ENCODE results near the gene CACNA1C. TPM values are rescaled to one million over a fixed set of nuclear protein-coding genes. Genes with fewer than 3 reads are reported as not detected.

The CACNA1C gene
- total and polyA plus RNA-seq, 10 of the 15 experiments (the other 5 are each of a cell fraction or from before 2014, with no cell fraction given), result under 0.01 to 0.15 (median 0.09) TPM; not detected in 5

GRCh38 chr12:2205996-2206395, 153.2 kb downstream of the CACNA1C start:
- SMC1A ChIA-PET (ENCODE audit: uncharacterized antibody, unreplicated experiment), result no interaction called here
- Histone ChIP-seq H2AFZ (ENCODE audit: control insufficient read depth, low read depth, low read length) (no peak overlapping the region), H3K79me2 (ENCODE audit: control insufficient read depth, insufficient read depth, low read length) (no peaks in the 10 kb centered on the region), H3K9me3 (replicated peaks; ENCODE audit: control insufficient read depth, insufficient read depth, low read length) (no peaks in the 10 kb centered on the region; the same call in 2 of the 3 replicates), H4K20me1 (ENCODE audit: control insufficient read depth, insufficient read depth) (no peaks in the 10 kb centered on the region), H3K4me2 (ENCODE audit: control insufficient read depth, insufficient read depth) (no peak overlapping the region), H3K27ac (ENCODE audit: control insufficient read depth, insufficient read depth) (no peak overlapping the region), H3K4me3 (no peak overlapping the region), H3K27me3 (replicated peaks in 1 of 2; ENCODE audit: control insufficient read depth in 2 of 2, insufficient read depth in 2 of 2, low read length in 1 of 2) (no peaks in the 10 kb centered on the region), H3K4me1 (ENCODE audit: control insufficient read depth, insufficient read depth, low read length) (no peaks in the 10 kb centered on the region), H3K9ac (ENCODE audit: control insufficient read depth, insufficient read depth, low read length) (no peak overlapping the region), H3K36me3 (ENCODE audit: control insufficient read depth in 2 of 2, insufficient read depth in 2 of 2, low read length in 1 of 2) (no peaks in the 10 kb centered on the region)
- TF ChIP-seq GATAD2B (conservative IDR thresholded peaks at IDR 0.05; ENCODE audit: low read depth) (no peak), EED (IDR thresholded peaks at IDR 0.05; ENCODE audit: low read depth) (no peak), CREM (IDR thresholded peaks at IDR 0.05; ENCODE audit: low read depth) (no peak), POLR2AphosphoS5 (IDR thresholded peaks at IDR 0.05; ENCODE audit: low read length) (no peak), RELB (IDR thresholded peaks at IDR 0.05; ENCODE audit: low read depth) (no peak), ZBTB11 (CRISPR knock-in tag; IDR thresholded peaks at IDR 0.05) (no peak), PAX8 (IDR thresholded peaks at IDR 0.05) (no peak), BCL3 (IDR thresholded peaks at IDR 0.05; ENCODE audit: borderline replicate concordance, insufficient read depth, low read depth, low read length, poor library complexity, severe bottlenecking) (no peak), STAT1 (conservative IDR thresholded peaks at IDR 0.05) (no peak), DPF2 (IDR thresholded peaks at IDR 0.05) (no peak), TAF1 (IDR thresholded peaks at IDR 0.05; ENCODE audit: borderline replicate concordance, low read depth, low read length) (no peak), RB1 (IDR thresholded peaks at IDR 0.05; ENCODE audit: borderline replicate concordance) (no peak), NFYB (IDR thresholded peaks at IDR 0.05; ENCODE audit: insufficient read depth, low read depth, low read length) (no peak), ZNF592 (IDR thresholded peaks at IDR 0.05) (no peak)
- intact Hi-C loops (cut with micrococcal nuclease; ENCODE audit: unreplicated experiment) (no loop called here), in situ Hi-C loops (cut with MboI) (no loop called here)
- WGBS (ENCODE audit: insufficient coverage, insufficient replicate concordance, low lambda C conversion rate, missing lambda C conversion rate), result 33% methylated on average over 7 of the region's 7 CpGs
- DNase-seq (ENCODE audit: low read depth, low spot score), result no peak
- no peak for ATAC-seq
- RAD21 ChIA-PET (ENCODE audit: unreplicated experiment), result no interaction called here
- FAIRE-seq, result no peak
- no TSS peak for BruUV-seq (replicated peaks)
- POLR2A ChIA-PET, result no interaction called here
- CTCF ChIA-PET, result no interaction called here

Measured in GM12878 (cell line).